HUES6 (cell line): ENCODE measurements around the gene GAPDHS.

Experiments
- H3K27ac ChIP-seq: 2 replicates; pipeline ENCODE4 v1.7.0; 2013; ENCODE audit warnings: low read depth, mild to moderate bottlenecking, low read length, inconsistent platforms
- H3K27me3 ChIP-seq: 2 replicates; pipeline ENCODE4 v1.6.1; 2013; ENCODE audit warnings: low read length; ENCODE audit not compliant: control insufficient read depth, insufficient read depth
- H3K36me3 ChIP-seq: 2 replicates; pipeline ENCODE4 v1.6.1; 2013; ENCODE audit warnings: low read length; ENCODE audit not compliant: control insufficient read depth, insufficient read depth
- H3K4me1 ChIP-seq: 2 replicates; pipeline ENCODE4 v1.6.1; 2013; ENCODE audit warnings: low read length; ENCODE audit not compliant: control insufficient read depth, insufficient read depth
- H3K4me3 ChIP-seq: 2 replicates; pipeline ENCODE4 v1.5.1; 2013; ENCODE audit warnings: low read depth, low read length
- H3K9ac ChIP-seq: one replicate; pipeline ENCODE4 v1.6.1; 2013; ENCODE audit warnings: mild to moderate bottlenecking, low read length
- H3K9me3 ChIP-seq: 2 replicates; pipeline ENCODE4 v1.6.1; 2013; ENCODE audit warnings: low read depth, low read length; ENCODE audit not compliant: control insufficient read depth, insufficient read depth

The GAPDHS gene

DNA sequence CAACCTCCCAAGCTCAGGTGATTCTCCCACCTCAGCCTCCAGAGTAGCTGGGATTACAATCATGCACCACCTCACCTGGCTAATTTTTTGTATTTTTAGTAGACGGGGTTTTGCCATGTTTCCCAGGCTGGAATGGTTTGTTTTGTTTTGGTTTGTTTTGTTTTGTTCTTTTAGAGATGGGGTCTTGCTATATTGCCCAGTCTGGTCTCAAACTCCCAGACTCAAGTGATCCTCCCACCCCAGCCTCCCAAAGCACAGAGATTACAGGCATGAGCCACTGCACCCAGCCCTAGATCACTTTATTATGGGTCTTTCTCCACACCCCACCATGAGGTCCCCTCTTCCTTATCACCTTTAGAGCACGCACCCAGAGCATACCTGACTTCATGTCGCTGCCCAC is 35.0 kb upstream of the GAPDHS start:
- peaks cover 14% of the 10 kb centered on the region for H3K4me1 ChIP-seq
- no peaks in the 10 kb centered on the region for H3K9me3 ChIP-seq
- no peak overlapping the region for H3K9ac ChIP-seq
- peaks cover 61% of the 10 kb centered on the region for H3K36me3 ChIP-seq
- no peak overlapping the region for H3K4me3 ChIP-seq
- no peak overlapping the region for H3K27ac ChIP-seq
- H3K27me3 ChIP-seq = no peaks in the 10 kb centered on the region

DNA sequence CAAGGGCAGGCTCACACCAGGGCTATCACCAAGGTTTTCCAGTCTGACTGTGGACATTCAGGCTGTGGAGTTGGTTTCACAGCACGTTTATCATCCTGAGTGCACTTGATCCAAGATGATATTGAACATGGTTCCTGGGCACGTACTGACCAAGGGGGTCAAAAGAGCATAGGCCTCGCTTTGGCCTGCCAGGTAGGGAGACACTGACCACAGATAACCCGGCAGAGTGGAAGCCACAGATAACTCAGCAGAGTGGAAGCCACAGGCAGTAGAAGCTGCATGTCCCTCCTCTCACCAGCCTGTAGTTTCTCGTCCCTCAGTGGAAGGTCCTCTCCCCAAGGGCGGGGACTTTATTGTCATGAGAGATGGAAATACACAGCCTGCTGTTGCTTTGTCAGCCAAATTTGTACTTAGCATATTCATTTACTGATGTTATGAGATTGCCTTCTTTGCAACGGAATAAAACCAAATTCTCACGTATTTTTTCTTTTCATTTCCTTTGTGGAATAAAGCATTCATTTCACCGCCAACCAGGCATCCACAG is 34.2 kb upstream of the GAPDHS start:
- peaks cover 14% of the 10 kb centered on the region for H3K4me1 ChIP-seq
- no peak overlapping the region for H3K27ac ChIP-seq

GRCh38 chr19:35500611-35501010 is 32.6 kb upstream of the GAPDHS start:
- H3K4me1 ChIP-seq = peaks cover 10% of the 10 kb centered on the region
- no peaks in the 10 kb centered on the region for H3K27me3 ChIP-seq
- H3K27ac ChIP-seq = no peak overlapping the region
- H3K4me3 ChIP-seq = no peak overlapping the region
- H3K9me3 ChIP-seq = no peaks in the 10 kb centered on the region
- no peak overlapping the region for H3K9ac ChIP-seq
- H3K36me3 ChIP-seq = peaks cover 81% of the 10 kb centered on the region

More for the DNA sequence above, 34.2 kb upstream of the GAPDHS start:
- Histone ChIP-seq H3K27me3 (no peaks in the 10 kb centered on the region), H3K36me3 (peaks cover 67% of the 10 kb centered on the region), H3K9me3 (no peaks in the 10 kb centered on the region), H3K9ac (no peak overlapping the region), H3K4me3 (no peak overlapping the region)

DNA sequence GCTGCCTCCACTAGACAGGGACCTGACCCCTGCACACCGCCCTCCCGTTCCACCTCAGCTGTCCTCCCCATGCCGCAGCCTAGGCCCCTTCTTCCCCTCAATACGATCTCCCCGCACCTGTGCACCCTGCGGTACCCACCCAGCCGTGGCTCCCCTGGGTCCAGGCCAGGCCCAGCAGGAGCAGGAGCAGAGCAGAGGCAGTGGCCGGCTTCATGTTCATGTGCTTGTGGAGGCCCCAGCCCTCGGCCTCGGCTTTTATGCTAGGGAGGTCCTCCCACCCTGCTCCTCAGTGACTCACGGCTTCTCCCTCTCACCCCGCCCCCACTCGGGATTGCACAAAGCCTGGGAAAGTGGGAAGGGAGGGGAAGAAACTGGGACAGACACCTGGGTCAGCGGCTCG is 31.6 kb upstream of the GAPDHS start:
- no peaks in the 10 kb centered on the region for H3K27me3 ChIP-seq
- peaks cover 5% of the 10 kb centered on the region; the same call in 1 of the 2 replicates for H3K4me1 ChIP-seq
- no peaks in the 10 kb centered on the region for H3K9me3 ChIP-seq
- H3K36me3 ChIP-seq = peaks cover 90% of the 10 kb centered on the region
- no peak overlapping the region; the same call in 1 of the 2 replicates for H3K27ac ChIP-seq
- peak overlapping the region; percentile 13 for H3K9ac ChIP-seq
- H3K4me3 ChIP-seq = no peak overlapping the region

DNA sequence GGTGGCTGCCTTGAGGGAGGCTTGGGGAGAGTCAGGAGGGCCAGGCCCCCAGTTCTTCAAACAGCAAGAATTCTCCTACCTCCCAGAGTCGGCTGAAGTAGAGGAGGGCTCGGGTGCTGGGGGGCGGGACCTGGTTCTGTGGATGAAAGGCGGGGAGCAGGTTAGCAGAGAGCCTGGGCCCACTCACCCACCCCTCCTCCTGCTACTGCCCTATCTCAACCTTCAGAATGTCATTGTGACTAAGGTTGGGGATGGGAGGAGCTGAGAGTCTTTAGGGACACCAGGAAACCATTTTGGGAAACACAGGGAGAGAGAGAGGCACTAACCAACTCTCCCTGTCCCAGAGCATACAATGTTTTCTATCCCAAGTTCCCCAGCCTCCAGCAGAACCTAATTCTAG is 30.5 kb upstream of the GAPDHS start:
- no peaks in the 10 kb centered on the region for H3K27me3 ChIP-seq
- H3K27ac ChIP-seq = no peak overlapping the region
- no peaks in the 10 kb centered on the region for H3K9me3 ChIP-seq
- H3K4me3 ChIP-seq = no peak overlapping the region
- peaks cover 90% of the 10 kb centered on the region for H3K36me3 ChIP-seq
- H3K4me1 ChIP-seq = peaks cover 5% of the 10 kb centered on the region; the same call in 1 of the 2 replicates
- H3K9ac ChIP-seq = no peak overlapping the region

GRCh38 chr19:35506011-35506410 is 27.2 kb upstream of the GAPDHS start:
- no peaks in the 10 kb centered on the region for H3K9me3 ChIP-seq
- no peak overlapping the region for H3K4me3 ChIP-seq
- no peak overlapping the region for H3K27ac ChIP-seq
- H3K4me1 ChIP-seq = peaks cover 14% of the 10 kb centered on the region
- H3K9ac ChIP-seq = no peak overlapping the region
- peaks cover 3% of the 10 kb centered on the region; the same call in 1 of the 2 replicates for H3K27me3 ChIP-seq
- H3K36me3 ChIP-seq = peaks cover 64% of the 10 kb centered on the region

GRCh38 chr19:35507561-35507960 is 25.7 kb upstream of the GAPDHS start:
- Histone ChIP-seq H3K36me3 (peaks cover 50% of the 10 kb centered on the region), H3K27ac (no peak overlapping the region), H3K4me1 (peaks cover 10% of the 10 kb centered on the region), H3K9me3 (no peaks in the 10 kb centered on the region), H3K27me3 (peaks cover 12% of the 10 kb centered on the region; the same call in 1 of the 2 replicates), H3K4me3 (no peak overlapping the region), H3K9ac (no peak overlapping the region)

- H3K9me3 ChIP-seq = no peaks in the 10 kb centered on the region
- H3K36me3 ChIP-seq = peaks cover 44% of the 10 kb centered on the region
- H3K9ac ChIP-seq = no peak overlapping the region
- H3K4me1 ChIP-seq = peaks cover 13% of the 10 kb centered on the region
- peaks cover 17% of the 10 kb centered on the region; the same call in 1 of the 2 replicates for H3K27me3 ChIP-seq
- H3K4me3 ChIP-seq = peak overlapping the region; percentile 82
- H3K27ac ChIP-seq = no peak overlapping the region
Observed at GRCh38 chr19:35508129-35508528, 25.1 kb upstream of the GAPDHS start.

DNA sequence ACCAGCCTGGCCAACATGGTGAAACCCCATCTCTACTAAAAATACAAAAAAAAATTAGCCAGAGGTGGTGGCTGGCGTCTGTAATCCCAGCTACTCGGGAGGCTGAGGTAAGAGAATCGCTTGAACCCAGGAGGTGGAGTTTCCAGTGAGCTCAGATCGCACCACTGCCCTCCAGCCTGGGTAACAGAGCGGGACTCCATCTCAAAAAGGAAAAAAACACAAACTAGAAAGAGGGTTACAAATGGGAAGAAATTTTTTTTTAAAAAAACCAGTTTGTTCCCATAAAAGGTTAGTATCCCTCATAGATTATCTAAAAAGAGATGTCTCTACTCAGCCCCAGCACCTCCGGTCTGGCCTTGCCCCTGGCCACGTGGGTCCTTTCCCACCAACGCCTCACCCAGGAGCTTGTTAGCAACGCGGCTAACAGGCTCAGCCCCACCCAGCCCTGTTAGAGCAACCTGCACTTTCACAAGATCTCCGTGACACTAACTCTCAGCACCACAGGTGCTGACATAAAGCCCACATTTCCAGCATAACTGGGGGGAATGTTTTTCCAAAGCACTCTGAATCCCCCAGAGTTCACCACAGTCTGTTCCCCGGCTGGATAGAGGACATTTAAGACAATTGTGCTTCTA is 24.1 kb upstream of the GAPDHS start:
- peak overlapping the region; percentile 82 for H3K4me3 ChIP-seq
- H3K9ac ChIP-seq = peak overlapping the region; percentile 91
- peaks cover 20% of the 10 kb centered on the region; the same call in 1 of the 2 replicates for H3K27me3 ChIP-seq

DNA sequence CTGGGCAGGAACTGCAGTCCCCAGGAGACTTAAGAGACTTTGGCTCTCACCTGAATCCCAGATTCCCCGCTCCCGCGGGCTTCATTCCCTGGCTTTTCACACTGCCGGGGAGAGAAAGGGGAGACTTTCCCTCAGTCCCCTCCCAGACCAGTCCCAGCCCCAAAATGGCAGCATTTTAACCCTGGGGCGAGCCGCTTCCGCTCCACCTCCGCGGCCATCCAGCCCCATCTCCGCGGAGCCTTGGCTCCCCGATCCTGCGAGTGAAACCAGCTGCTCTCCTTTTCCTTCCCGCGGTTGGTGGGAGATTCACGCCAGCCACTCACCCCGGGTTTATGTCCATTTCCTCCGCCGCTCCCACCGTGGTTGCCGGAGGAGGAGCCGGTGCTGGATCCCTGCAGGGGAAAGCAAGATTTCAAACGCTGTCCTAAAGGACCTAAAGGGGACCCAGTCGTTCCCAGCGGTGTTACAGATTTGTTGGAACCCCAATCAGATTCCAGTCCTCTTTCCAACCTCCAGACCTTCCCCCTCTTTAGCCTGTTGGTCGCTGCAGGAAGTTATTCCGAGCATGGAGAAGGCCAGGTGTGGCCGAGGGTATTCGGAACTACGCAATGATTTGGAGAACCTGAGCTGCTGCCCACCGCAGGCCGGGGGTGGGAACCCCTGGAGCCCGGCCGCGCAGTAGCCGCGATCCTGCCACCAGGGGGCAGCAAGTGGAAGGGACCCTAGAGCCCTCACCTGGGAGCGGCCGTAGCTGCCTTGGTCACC is 23.2 kb upstream of the GAPDHS start:
- Histone ChIP-seq H3K4me3 (peak overlapping the region; percentile 82), H3K27ac (peak overlapping the region; percentile 80), H3K4me1 (peaks cover 29% of the 10 kb centered on the region), H3K27me3 (peaks cover 20% of the 10 kb centered on the region; the same call in 1 of the 2 replicates), H3K9me3 (no peaks in the 10 kb centered on the region), H3K36me3 (peaks cover 29% of the 10 kb centered on the region), H3K9ac (peak overlapping the region; percentile 91)

More for the DNA sequence above, 24.1 kb upstream of the GAPDHS start:
- Histone ChIP-seq H3K4me1 (peaks cover 23% of the 10 kb centered on the region), H3K36me3 (peaks cover 37% of the 10 kb centered on the region), H3K9me3 (no peaks in the 10 kb centered on the region), H3K27ac (peak overlapping the region; percentile 80)

DNA sequence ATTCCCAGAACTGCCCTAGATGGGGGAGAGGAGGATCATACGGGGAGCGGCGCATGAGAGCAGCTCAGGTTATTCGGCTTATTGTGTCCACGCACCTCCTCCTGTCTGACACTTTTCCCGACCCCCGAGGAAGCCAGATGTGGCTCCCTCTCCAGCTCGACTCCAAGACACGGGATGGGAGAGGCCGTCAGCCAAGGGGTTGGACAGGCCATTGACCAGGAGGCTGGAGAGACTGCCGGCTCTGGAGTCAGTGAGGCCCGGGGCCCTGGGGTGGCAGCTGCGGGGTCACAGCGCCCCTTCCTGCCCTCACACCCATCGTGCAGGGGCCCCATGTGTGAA is 22.7 kb upstream of the GAPDHS start:
- Histone ChIP-seq H3K4me3 (peak overlapping the region; percentile 82), H3K27me3 (peaks cover 20% of the 10 kb centered on the region; the same call in 1 of the 2 replicates), H3K4me1 (peaks cover 29% of the 10 kb centered on the region), H3K9me3 (no peaks in the 10 kb centered on the region), H3K36me3 (peaks cover 23% of the 10 kb centered on the region), H3K9ac (no peak overlapping the region), H3K27ac (no peak overlapping the region)
